Frontal cortex (tissue), 4 donors: Measurements from ENCODE around the gene NUMB. TPM values are rescaled to one million over a fixed set of nuclear protein-coding genes. Genes with fewer than 3 reads are reported as not detected.
"Not testable (repeated sequence)": the region's sequence is repeated elsewhere in the genome, so short reads cannot be mapped to it uniquely, and the experiment has no call there.

ENCODE experiments used
- DNase-seq, 2 donors: peaks; one replicate each; pipeline ENCODE4 v3.0.0; 2012; ENCODE audit warnings: low spot score in 2 of 2
- FAIRE-seq: peaks from 2 replicates; lab custom pipeline; 2012; peaks lifted over from hg19 to GRCh38; lab: Jason Lieb, UNC
- total RNA-seq: library from RNA; depleted of rRNA; stranded (reverse); fragments of >200 nt; gene quantifications from one replicate; pipeline ENCODE4 v1.2.3, GENCODE V29; 2014
- donor health status: control.
- donor health status: control.
- donor health status: control.

NUMB gene
- total RNA-seq, 1 donor from 2014 or later = 13.5 TPM

GRCh38 chr14:73312687-73313086 lies 145.7 kb downstream of the NUMB start:
- FAIRE-seq (no peak), DNase-seq (no peak)

GRCh38 chr14:73311708-73312030 lies 146.7 kb downstream of the NUMB start:
- no peak for DNase-seq
- no peak for FAIRE-seq

- FAIRE-seq, DNase-seq: not testable (repeated sequence)
Observed at GRCh38 chr14:73309207-73309606, 149.1 kb downstream of the NUMB start.

- FAIRE-seq = no peak
- no peak for DNase-seq
Observed at GRCh38 chr14:73307261-73307660, 151.1 kb downstream of the NUMB start.

GRCh38 chr14:73305499-73305898 lies 152.8 kb downstream of the NUMB start:
- FAIRE-seq = no peak
- no peak for DNase-seq

- FAIRE-seq (peak; percentile 49), DNase-seq (peak in 1 of 2 donors; percentile 40)
Observed at GRCh38 chr14:73295198-73295796, 163.0 kb downstream of the NUMB start.

GRCh38 chr14:73293782-73294781 lies 164.3 kb downstream of the NUMB start:
- no peak for FAIRE-seq
- no peak for DNase-seq

GRCh38 chr14:73290279-73290678 lies 168.1 kb downstream of the NUMB start:
- DNase-seq = no peak
- no peak for FAIRE-seq

GRCh38 chr14:73289729-73290128 lies 168.6 kb downstream of the NUMB start:
- no peak for FAIRE-seq

GRCh38 chr14:73289308-73289707 lies 169.0 kb downstream of the NUMB start:
- FAIRE-seq (no peak), DNase-seq (no peak)

More at GRCh38 chr14:73289729-73290128, 168.6 kb downstream of the NUMB start:
- no peak for DNase-seq

- DNase-seq (no peak), FAIRE-seq (no peak)
Observed at GRCh38 chr14:73287071-73287470, 171.3 kb downstream of the NUMB start.

- DNase-seq (no peak), FAIRE-seq (no peak)
Observed at GRCh38 chr14:73286598-73286997, 171.7 kb downstream of the NUMB start.

GRCh38 chr14:73285979-73286378 lies 172.4 kb downstream of the NUMB start:
- DNase-seq (no peak), FAIRE-seq (no peak)

GRCh38 chr14:73283608-73284379 lies 174.6 kb downstream of the NUMB start:
- peak in 1 of 2 donors; percentile 31 for DNase-seq
- FAIRE-seq = no peak

- FAIRE-seq (no peak), DNase-seq (no peak)
Observed at GRCh38 chr14:73280903-73281302, 177.4 kb downstream of the NUMB start.

- FAIRE-seq (no peak), DNase-seq (no peak)
Observed at GRCh38 chr14:73277376-73277775, 181.0 kb downstream of the NUMB start.

- DNase-seq (no peak), FAIRE-seq (no peak)
Observed at GRCh38 chr14:73276836-73277235, 181.5 kb downstream of the NUMB start.

GRCh38 chr14:73273799-73274198 lies 184.5 kb downstream of the NUMB start:
- FAIRE-seq (no peak), DNase-seq (no peak)

GRCh38 chr14:73272393-73272792 lies 186.0 kb downstream of the NUMB start:
- FAIRE-seq = no peak

GRCh38 chr14:73269729-73270531 lies 188.4 kb downstream of the NUMB start:
- FAIRE-seq = no peak
- DNase-seq = peak; percentile 25 to 51

More at GRCh38 chr14:73272393-73272792, 186.0 kb downstream of the NUMB start:
- DNase-seq = no peak
